ENCODE measurements around the gene FANCC. TPM values are rescaled to one million over a fixed set of nuclear protein-coding genes. Genes with fewer than 3 reads are reported as not detected.
A peak's percentile ranks its signal among the peaks of the same experiment; 100 is the strongest.

The FANCC gene
- polyA plus RNA-seq, 1 of the 3 experiments (the other 2 are of a cell fraction): 3.5 TPM

GRCh38 chr9:95079461-95079860 lies 238.0 kb downstream of the FANCC start:
- no peaks in the 10 kb centered on the region for H3K9me2 ChIP-seq
- peaks cover 64 to 89% of the 10 kb centered on the region in 2 experiments for H3K36me3 ChIP-seq (replicated peaks in 1 of 2; ENCODE audit: control insufficient read depth in 1 of 2, insufficient read depth in 2 of 2, low read length in 1 of 2)
- no peak overlapping the region for H3K4me2 ChIP-seq
- H3K4me3 ChIP-seq (ENCODE audit: low read depth in 2 of 2, low read length in 1 of 2): no peak overlapping the region
- no peak overlapping the region for H2AFZ ChIP-seq (ENCODE audit: low read depth)
- no peak for DNase-seq
- WGBS (ENCODE audit: low lambda C conversion rate): 94% methylated on average over 10 of the region's 10 CpGs
- H4K20me1 ChIP-seq (ENCODE audit: insufficient read depth): peaks cover 78% of the 10 kb centered on the region
- H3K9me3 ChIP-seq: no peaks in the 10 kb centered on the region
- CTCF ChIA-PET: interaction anchor here (1.0 kb wide), 1 partner anchor 10 kb away, joined by 3 read pairs; no protein-coding TSS in a partner anchor
- H3K4me1 ChIP-seq (ENCODE audit: control insufficient read depth in 1 of 2, insufficient read depth in 2 of 2, low read depth in 1 of 2, low read length in 1 of 2): peaks cover 0 to 42% of the 10 kb centered on the region in 2 experiments; a peak in 1 of 4 replicates
- TF ChIP-seq EZH2phosphoT487 (IDR thresholded peaks at IDR 0.05; ENCODE audit: borderline replicate concordance, low read depth): no peak
- no peak for TF ChIP-seq POLR2AphosphoS5 (IDR thresholded peaks at IDR 0.05; ENCODE audit: low read depth, low read length)
- TF ChIP-seq REST (IDR thresholded peaks at IDR 0.05; ENCODE audit: low read depth, low read length): no peak
- TF ChIP-seq, protein P1, sequence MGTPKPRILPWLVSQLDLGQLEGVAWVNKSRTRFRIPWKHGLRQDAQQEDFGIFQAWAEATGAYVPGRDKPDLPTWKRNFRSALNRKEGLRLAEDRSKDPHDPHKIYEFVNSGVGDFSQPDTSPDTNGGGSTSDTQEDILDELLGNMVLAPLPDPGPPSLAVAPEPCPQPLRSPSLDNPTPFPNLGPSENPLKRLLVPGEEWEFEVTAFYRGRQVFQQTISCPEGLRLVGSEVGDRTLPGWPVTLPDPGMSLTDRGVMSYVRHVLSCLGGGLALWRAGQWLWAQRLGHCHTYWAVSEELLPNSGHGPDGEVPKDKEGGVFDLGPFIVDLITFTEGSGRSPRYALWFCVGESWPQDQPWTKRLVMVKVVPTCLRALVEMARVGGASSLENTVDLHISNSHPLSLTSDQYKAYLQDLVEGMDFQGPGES (IDR thresholded peaks at IDR 0.05; ENCODE audit: low read depth, low read length): no peak
- no peak for TF ChIP-seq TCF12 (IDR thresholded peaks at IDR 0.05)
- TF ChIP-seq NFIC (IDR thresholded peaks at IDR 0.05; ENCODE audit: borderline replicate concordance): no peak
- no peak for TF ChIP-seq MEF2A (IDR thresholded peaks at IDR 0.05; ENCODE audit: borderline replicate concordance, low read depth)
- TF ChIP-seq FOXJ3 (CRISPR knock-in tag; IDR thresholded peaks at IDR 0.05): no peak
- TF ChIP-seq, protein P2, sequence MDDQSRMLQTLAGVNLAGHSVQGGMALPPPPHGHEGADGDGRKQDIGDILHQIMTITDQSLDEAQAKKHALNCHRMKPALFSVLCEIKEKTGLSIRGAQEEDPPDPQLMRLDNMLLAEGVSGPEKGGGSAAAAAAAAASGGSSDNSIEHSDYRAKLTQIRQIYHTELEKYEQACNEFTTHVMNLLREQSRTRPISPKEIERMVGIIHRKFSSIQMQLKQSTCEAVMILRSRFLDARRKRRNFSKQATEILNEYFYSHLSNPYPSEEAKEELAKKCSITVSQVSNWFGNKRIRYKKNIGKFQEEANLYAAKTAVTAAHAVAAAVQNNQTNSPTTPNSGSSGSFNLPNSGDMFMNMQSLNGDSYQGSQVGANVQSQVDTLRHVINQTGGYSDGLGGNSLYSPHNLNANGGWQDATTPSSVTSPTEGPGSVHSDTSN (IDR thresholded peaks at IDR 0.05): no peak
- no peak for TF ChIP-seq FOSL2 (IDR thresholded peaks at IDR 0.05; ENCODE audit: borderline replicate concordance, low read depth)
- no peak for TF ChIP-seq RCOR1 (IDR thresholded peaks at IDR 0.05; ENCODE audit: low read length)
- TF ChIP-seq USF1 (IDR thresholded peaks at IDR 0.05; ENCODE audit: borderline replicate concordance, low read depth): no peak
- H3K27me3 ChIP-seq (ENCODE audit: insufficient read depth): no peaks in the 10 kb centered on the region
- no peak overlapping the region for H3K9ac ChIP-seq
- POLR2A ChIA-PET: no interaction called here
- H3F3A ChIP-seq (replicated peaks; ENCODE audit: insufficient read depth): peaks cover 11% of the 10 kb centered on the region
- peak overlapping the region in 1 of 2 experiments; percentile 54; a peak in 2 of 4 replicates for H3K27ac ChIP-seq (ENCODE audit: low read depth in 2 of 2, low read length in 1 of 2)
- peaks cover 78% of the 10 kb centered on the region for H3K79me2 ChIP-seq (ENCODE audit: insufficient read depth)
